GM18498 (cell line): ENCODE results near the gene TMEM59.

Source experiments
- ATAC-seq: cut with Tn5 transposase; IDR thresholded peaks from one replicate; pipeline ENCODE4 v1.9.1; 2021; ENCODE audit warnings: mild to moderate bottlenecking, moderate library complexity; ENCODE audit not compliant: unreplicated experiment

The TMEM59 gene

DNA sequence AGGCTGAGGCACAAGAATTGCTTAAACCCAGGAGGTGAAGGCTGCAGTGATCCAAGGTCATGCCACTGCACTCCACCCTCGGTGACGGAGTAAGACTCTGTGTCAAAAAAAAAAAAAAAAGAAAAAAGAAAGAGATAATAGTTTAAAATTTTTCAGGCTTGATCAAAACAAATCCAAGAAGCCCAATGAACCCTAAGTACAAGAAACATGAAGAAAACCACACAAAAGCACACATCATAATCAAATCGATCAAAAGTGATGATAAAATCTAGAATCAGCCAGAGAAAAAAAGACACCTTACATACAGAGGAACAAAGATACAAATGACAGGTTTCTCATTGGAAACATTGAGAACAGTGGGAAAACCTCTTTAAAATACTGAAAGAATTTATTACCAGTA lies 66.5 kb downstream of the TMEM59 start:
- ATAC-seq = no peak

DNA sequence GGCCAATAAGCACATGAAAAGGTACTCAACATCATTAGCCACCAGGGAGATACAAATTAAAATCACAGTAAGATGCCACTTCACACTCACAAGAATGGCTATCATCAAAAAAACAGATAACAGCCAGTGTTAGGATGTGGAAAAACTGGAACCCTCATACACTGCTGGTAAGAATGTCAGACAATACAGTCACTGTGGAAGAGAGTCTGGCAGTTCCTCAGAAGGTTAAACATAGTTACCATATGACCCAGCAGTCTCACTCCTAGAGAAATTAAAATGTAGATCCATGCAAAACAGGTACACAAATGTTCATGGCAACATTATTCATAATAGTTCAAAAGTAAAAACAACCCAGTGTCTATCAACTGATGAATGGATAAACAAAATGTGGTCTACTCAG lies 68.3 kb downstream of the TMEM59 start:
- no peak for ATAC-seq

DNA sequence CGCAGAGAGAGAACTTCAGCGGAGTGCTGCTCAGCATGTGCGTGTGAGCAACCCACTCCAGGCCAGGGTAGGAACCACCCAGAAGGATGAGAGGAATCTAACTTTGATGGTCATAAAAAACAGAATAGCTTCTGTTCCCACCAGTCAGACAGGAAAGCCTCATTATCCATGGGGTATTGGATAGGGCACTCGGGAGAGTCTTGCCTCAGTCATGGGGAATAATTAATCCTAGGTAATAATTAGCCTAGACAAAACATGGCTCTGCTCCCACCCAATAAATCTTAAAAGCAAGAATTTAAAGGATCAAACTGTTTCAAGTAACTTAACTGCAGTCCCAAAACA lies 70.3 kb downstream of the TMEM59 start:
- ATAC-seq = no peak

DNA sequence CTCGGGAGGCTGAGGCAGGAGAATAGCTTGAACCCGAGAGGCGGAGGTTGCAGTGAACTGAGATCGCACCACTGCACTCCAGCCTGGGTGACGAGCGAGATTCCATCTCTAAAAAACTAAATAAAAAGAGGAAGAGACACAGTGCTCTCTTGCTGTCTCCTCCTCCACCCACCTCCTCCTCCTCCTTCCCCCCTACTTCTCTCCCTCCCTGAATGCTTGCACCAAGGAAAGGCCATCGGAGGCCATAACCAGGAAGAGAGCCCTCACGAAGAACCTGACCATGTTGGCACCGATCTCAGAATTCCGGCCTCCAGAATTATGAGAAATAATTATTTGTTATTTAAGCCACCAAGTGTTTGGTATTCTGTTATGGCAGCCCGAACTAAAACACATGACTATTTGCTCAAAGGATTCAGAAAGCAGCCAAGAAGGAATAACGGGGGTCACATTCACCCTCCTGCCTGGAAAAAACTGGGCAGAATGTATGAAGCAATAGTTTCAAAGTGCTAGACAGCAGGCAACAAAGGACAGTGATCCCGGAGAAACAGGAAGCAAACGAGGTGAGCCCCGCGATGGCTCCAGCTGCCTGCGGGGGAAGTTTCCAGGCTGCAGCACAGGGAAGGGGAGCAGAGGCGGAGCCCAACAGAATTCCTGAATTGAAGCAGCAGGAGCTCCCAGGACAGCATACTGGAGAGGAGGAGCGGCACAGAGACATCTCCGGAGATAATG lies 70.8 kb downstream of the TMEM59 start:
- no peak for ATAC-seq

DNA sequence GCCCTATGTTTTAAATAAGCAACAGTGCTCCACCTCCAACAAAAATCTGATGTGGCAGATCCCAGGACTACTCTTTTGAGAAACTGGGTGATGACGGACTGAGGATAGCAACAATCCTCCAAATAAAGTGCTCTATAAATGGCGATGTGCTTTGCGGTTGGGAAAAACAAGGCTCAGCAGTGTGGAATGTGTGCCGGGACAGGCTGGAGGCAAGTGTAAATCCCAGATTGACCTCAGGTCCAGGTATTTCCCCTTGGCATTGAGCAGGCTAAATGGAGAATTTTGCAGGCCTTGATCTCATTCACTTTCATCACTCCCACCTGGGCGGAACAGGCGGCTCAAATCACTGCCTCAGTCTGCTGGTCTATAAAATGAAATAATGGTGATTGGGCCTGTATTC lies 71.8 kb downstream of the TMEM59 start:
- ATAC-seq = no peak

DNA sequence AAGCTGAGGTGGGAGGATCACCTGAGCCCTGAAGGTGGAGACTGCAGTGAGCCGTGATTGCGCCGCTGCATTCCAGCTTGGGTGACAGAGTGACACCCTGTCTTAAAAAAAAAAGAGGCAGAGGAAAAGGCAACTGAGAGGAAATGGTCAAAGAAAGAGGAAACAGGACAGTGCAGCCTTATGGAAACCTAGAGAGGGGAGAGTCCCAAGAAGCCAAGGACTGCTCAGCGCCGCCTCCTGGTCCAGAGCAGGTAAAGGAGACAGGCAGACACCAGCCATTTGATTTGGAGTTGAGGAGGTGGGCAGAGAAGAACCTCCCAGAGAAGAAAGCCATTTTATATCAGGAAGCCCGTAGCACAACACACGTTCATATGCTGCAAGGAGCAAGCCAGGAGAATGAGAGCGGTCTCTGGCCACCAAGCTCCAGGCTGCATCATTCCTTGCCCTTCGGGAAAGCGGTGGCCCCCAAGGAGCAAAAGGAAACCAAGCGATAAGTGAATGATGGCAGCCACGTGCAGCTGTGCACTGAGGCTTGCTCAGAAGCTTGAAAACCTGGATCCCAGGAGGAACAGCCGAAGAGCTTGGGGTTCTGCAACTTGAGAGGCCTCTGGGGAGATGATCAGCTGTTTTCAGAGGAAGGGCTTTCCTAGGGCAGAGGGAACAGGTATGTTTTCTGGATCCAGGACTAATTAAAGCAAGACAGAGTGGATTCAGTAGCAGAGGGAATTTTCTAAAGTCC lies 73.1 kb downstream of the TMEM59 start:
- no peak for ATAC-seq
